K562 (cell line): Measurements from ENCODE around the gene SEBOX. TPM values are rescaled to one million over a fixed set of nuclear protein-coding genes. Genes with fewer than 3 reads are reported as not detected.

Experiments
- CBX8 ChIP-seq: fragments of 200-600 bp; sonication (generic); IDR thresholded peaks from 2 replicates; pipeline ENCODE4 v1.6.1; 2012; ENCODE audit warnings: borderline replicate concordance, mixed run types, low read depth, mild to moderate bottlenecking, moderate library complexity, mixed read lengths, low read length, control low read depth, inconsistent platforms; ENCODE audit not compliant: poor library complexity, severe bottlenecking; ENCODE audit errors: extremely low read depth
- DLX4 ChIP-seq: fragments of 250-450 bp; sonication (Bioruptor Pico); IDR thresholded peaks from 2 replicates; pipeline ENCODE4 v1.6.1; 2021; ENCODE audit warnings: mild to moderate bottlenecking
- ELF1 ChIP-seq: fragments of 200-800 bp; sonication (Bioruptor generic); IDR thresholded peaks from 2 replicates; pipeline ENCODE4 v1.6.1; 2016; ENCODE audit warnings: missing genetic modification characterization, missing compliant biosample characterization
- FOXA3 ChIP-seq, 2 experiments: fragments of 450-650 bp in 1 of 2; sonication (generic) in 1 of 2; formaldehyde crosslinking; IDR thresholded peaks in 1 of 2; conservative IDR thresholded peaks in 1 of 2; 2 replicates each; pipeline versions ENCODE4 v1.4.0 to v1.8.0; 2020 to 2022; ENCODE audit warnings: mild to moderate bottlenecking in 2 of 2, missing genetic modification reagents in 1 of 2
- GABPB2 ChIP-seq: fragments of 250-450 bp; sonication (Bioruptor Pico); conservative IDR thresholded peaks from 2 replicates; pipeline ENCODE4 v1.5.1; 2021; ENCODE audit warnings: mild to moderate bottlenecking
- HSF4 ChIP-seq: fragments of 250-450 bp; sonication (Bioruptor Pico); IDR thresholded peaks from 2 replicates; pipeline ENCODE4 v2.1.2; 2022; ENCODE audit warnings: mild to moderate bottlenecking, moderate library complexity, borderline replicate concordance
- ID3 ChIP-seq, 2 experiments: fragments of 250-450 bp in 1 of 2; fragments of 450-650 bp in 1 of 2; sonication (Bioruptor Pico) in 1 of 2; IDR thresholded peaks; 2 replicates each; pipeline versions ENCODE4 v1.6.1 to v1.8.0; 2016 to 2021; ENCODE audit warnings: mild to moderate bottlenecking in 2 of 2, moderate library complexity in 2 of 2, missing compliant biosample characterization in 1 of 2, missing genetic modification characterization in 1 of 2
- IFI16 ChIP-seq: fragments of 250-450 bp; sonication (Bioruptor Pico); IDR thresholded peaks from 2 replicates; pipeline ENCODE4 v2.1.2; 2022; ENCODE audit warnings: mild to moderate bottlenecking, inconsistent platforms
- KDM5B ChIP-seq: fragments of 200-600 bp; sonication (generic); IDR thresholded peaks from 2 replicates; pipeline ENCODE4 v1.6.1; 2012; ENCODE audit warnings: low read depth, mild to moderate bottlenecking, moderate library complexity, low read length, control low read depth, inconsistent platforms; ENCODE audit not compliant: insufficient replicate concordance
- MEIS2 ChIP-seq: fragments of 450-650 bp; IDR thresholded peaks from 2 replicates; pipeline ENCODE4 v1.6.1; 2014; ENCODE audit warnings: mild to moderate bottlenecking; ENCODE audit not compliant: partially characterized antibody
- PHTF2 ChIP-seq: fragments of 250-450 bp; sonication (Bioruptor Pico); IDR thresholded peaks from 2 replicates; pipeline ENCODE4 v1.5.0; 2021; ENCODE audit warnings: mild to moderate bottlenecking
- PML ChIP-seq: IDR thresholded peaks from 2 replicates; pipeline ENCODE4 v1.6.1; 2012; ENCODE audit warnings: low read length, inconsistent platforms
- POLR2B ChIP-seq: fragments of 450-650 bp; IDR thresholded peaks from 2 replicates; pipeline ENCODE4 v1.6.1; 2018; ENCODE audit warnings: low read depth; ENCODE audit not compliant: partially characterized antibody
- POLR2G ChIP-seq: fragments of 200-400 bp; formaldehyde crosslinking; IDR thresholded peaks from 2 replicates; pipeline ENCODE4 v1.6.1; 2017; ENCODE audit warnings: low read depth, mild to moderate bottlenecking, antibody characterized with exemption, low read length, moderate library complexity
- POLR3A ChIP-seq: IDR thresholded peaks from 2 replicates; pipeline ENCODE4 v1.6.1; 2011; ENCODE audit warnings: borderline replicate concordance, mild to moderate bottlenecking, moderate library complexity; ENCODE audit not compliant: insufficient read length, insufficient read depth; ENCODE audit errors: extremely low read depth
- POLR3G ChIP-seq: IDR thresholded peaks from 2 replicates; pipeline ENCODE4 v1.6.1; 2011; ENCODE audit not compliant: insufficient read length, insufficient replicate concordance; ENCODE audit errors: extremely low read depth
- RBM22 ChIP-seq: fragments of 200-400 bp; formaldehyde crosslinking; IDR thresholded peaks from 2 replicates; pipeline ENCODE4 v1.6.1; 2018; ENCODE audit warnings: low read length, low read depth; ENCODE audit not compliant: poor library complexity, severe bottlenecking
- THAP12 ChIP-seq: fragments of 250-450 bp; sonication (Bioruptor Pico); IDR thresholded peaks from 2 replicates; pipeline ENCODE4 v1.9.0; 2021; ENCODE audit warnings: mild to moderate bottlenecking, inconsistent platforms
- THRAP3 ChIP-seq: fragments of 450-650 bp; IDR thresholded peaks from 2 replicates; pipeline ENCODE4 v1.6.1; 2016; ENCODE audit warnings: mild to moderate bottlenecking, inconsistent platforms, borderline replicate concordance
- ZNF121 ChIP-seq: sonication (generic); formaldehyde crosslinking; conservative IDR thresholded peaks from 2 replicates; pipeline ENCODE4 v1.8.0; 2022; ENCODE audit warnings: missing genetic modification reagents
- ZNF184 ChIP-seq: sonication (generic); formaldehyde crosslinking; IDR thresholded peaks from 2 replicates; pipeline ENCODE4 v1.5.0; 2020; ENCODE audit warnings: missing genetic modification reagents
- ZNF232 ChIP-seq: sonication (generic); formaldehyde crosslinking; IDR thresholded peaks from 2 replicates; pipeline ENCODE4 v1.8.0; 2022; ENCODE audit warnings: mild to moderate bottlenecking, missing genetic modification reagents
- ZNF655 ChIP-seq: fragments of 250-450 bp; sonication (Bioruptor Pico); IDR thresholded peaks from 2 replicates; pipeline ENCODE4 v1.5.0; 2021
- polyA plus RNA-seq, 8 experiments: library from polyadenylated mRNA; depleted of rRNA in 4 of 8; stranded (reverse) in 5 of 8; unstranded in 3 of 8; fragments of >200 nt; fragmentation: Nextera tagmentation in 2 of 8; fragmentation: Illumina TruSeq in 1 of 8; extraction: Ambion mirVana in 2 of 8; extraction: Trizol in 1 of 8; gene quantifications; 2 replicates each; pipeline versions ENCODE4 v1.2.1 to v1.2.3, GENCODE V29; 2011 to 2014; ENCODE audit warnings: inconsistent platforms in 1 of 8, missing spikeins in 1 of 8
- total RNA-seq, 7 experiments: library from RNA; depleted of rRNA in 6 of 7; stranded (reverse); fragments of >200 nt in 6 of 7; fragmentation: Illumina TruSeq in 2 of 7; extraction: Trizol in 2 of 7; gene quantifications; 2 replicates each; pipeline versions ENCODE4 v1.2.1 to v1.2.3, GENCODE V29; 2011 to 2021; ENCODE audit warnings: low replicate concordance in 1 of 7

Gene SEBOX
- total and polyA plus RNA-seq, 9 of the 15 experiments (the other 6 are each of a cell fraction or from before 2014, with no cell fraction given) = not detected

- TF ChIP-seq DLX4 (CRISPR knock-in tag) = no peak
- TF ChIP-seq ZNF184 (CRISPR knock-in tag) = no peak
- TF ChIP-seq THAP12 (CRISPR knock-in tag) = 0 out of 2 replicates have a peak, but pooled peaks have one; percentile 12
- TF ChIP-seq ZNF121 (CRISPR knock-in tag) = no peak
- TF ChIP-seq KDM5B = no peak
- TF ChIP-seq PHTF2 (CRISPR knock-in tag) = no peak
- peak in 1 of 2 experiments; percentile 17; a peak in 1 of 4 replicates for TF ChIP-seq FOXA3 (CRISPR knock-in tag; conservative IDR thresholded peaks at IDR 0.05 in 1 of 2, IDR thresholded peaks at IDR 0.05 in 1 of 2)
- TF ChIP-seq POLR3A = no peak
- no peak for TF ChIP-seq ID3 (CRISPR knock-in tag; IDR thresholded peaks at IDR 0.05)
- TF ChIP-seq ID3 (tag; IDR thresholded peaks at IDR 0.05) = peak; percentile 95
- TF ChIP-seq GABPB2 (CRISPR knock-in tag) = no peak
- no peak for TF ChIP-seq CBX8
- TF ChIP-seq POLR2B = no peak
- TF ChIP-seq ELF1 = no peak
- TF ChIP-seq HSF4 (CRISPR knock-in tag) = no peak
- TF ChIP-seq IFI16 = no peak
- TF ChIP-seq ZNF655 (CRISPR knock-in tag) = no peak
- no peak for TF ChIP-seq PML
- TF ChIP-seq RBM22 = no peak
- TF ChIP-seq ZNF232 (CRISPR knock-in tag) = no peak
- no peak for TF ChIP-seq THRAP3
- no peak for TF ChIP-seq POLR3G
- no peak for TF ChIP-seq POLR2G
- TF ChIP-seq MEIS2 = no peak
These were observed 5.2 kb upstream of the SEBOX start, which contains the start of gene VTN (continued) for GRCh38 chr17:28370035-28370743.
